HEK293 (cell line): Measurements from ENCODE around the gene VWA3A.

Experiments used
- CTCF ChIA-PET: fragments of 350-600 bp; formaldehyde crosslinking; extraction: SDS; loops from one replicate; lab custom pipeline; 2021; ENCODE audit warnings: antibody characterized with exemption; lab: Yijun Ruan, JAX
- POLR2A ChIA-PET: fragments of 300-600 bp; formaldehyde crosslinking; extraction: SDS; loops from one replicate; lab custom pipeline; 2020; ENCODE audit warnings: antibody characterized with exemption, inconsistent platforms; lab: Yijun Ruan, JAX
- H3K27ac ChIP-seq: fragments of 200-500 bp; sonication (Bioruptor generic); 2 replicates; pipeline ENCODE4 v1.5.1; 2014; ENCODE audit warnings: low read depth, low read length, control low read depth, inconsistent platforms; ENCODE audit errors: extremely low read depth
- H3K36me3 ChIP-seq, 2 experiments: fragments of 200-500 bp in 1 of 2; sonication (Bioruptor generic) in 1 of 2; 1 replicate in 1 of 2; 2 replicates in 1 of 2; pipeline ENCODE4 v1.5.1; 2014 to 2017; ENCODE audit warnings: inconsistent platforms in 2 of 2, low read length in 2 of 2; ENCODE audit not compliant: control insufficient read depth in 2 of 2, insufficient read depth in 1 of 2
- H3K4me1 ChIP-seq: fragments of 200-500 bp; sonication (Bioruptor generic); 2 replicates; pipeline ENCODE4 v1.5.1; 2014; ENCODE audit warnings: mild to moderate bottlenecking, low read length, inconsistent platforms; ENCODE audit not compliant: control insufficient read depth, insufficient read depth
- H3K4me3 ChIP-seq: 2 replicates; pipeline ENCODE4 v1.5.1; 2011; ENCODE audit warnings: low read depth, mild to moderate bottlenecking, control low read depth, low read length, moderate library complexity
- H3K9me3 ChIP-seq: fragments of 200-500 bp; sonication (Bioruptor generic); 2 replicates; pipeline ENCODE4 v1.5.1; 2014; ENCODE audit warnings: low read depth, low read length, inconsistent platforms; ENCODE audit not compliant: control insufficient read depth, insufficient read depth
- KLF7 ChIP-seq: fragments of 450-650 bp; formaldehyde crosslinking; IDR thresholded peaks from 2 replicates; pipeline ENCODE4 v1.5.1; 2016; ENCODE audit warnings: missing biosample characterization, missing genetic modification characterization, borderline replicate concordance
- MZF1 ChIP-seq: fragments of 450-650 bp; formaldehyde crosslinking; IDR thresholded peaks from 2 replicates; pipeline ENCODE4 v1.5.1; 2017; ENCODE audit warnings: missing biosample characterization, missing genetic modification characterization, borderline replicate concordance
- PATZ1 ChIP-seq: fragments of 450-650 bp; formaldehyde crosslinking; IDR thresholded peaks from 2 replicates; pipeline ENCODE4 v1.5.1; 2016; ENCODE audit warnings: missing biosample characterization, missing genetic modification characterization
- PRDM4 ChIP-seq: fragments of 450-650 bp; formaldehyde crosslinking; IDR thresholded peaks from 2 replicates; pipeline ENCODE4 v1.5.1; 2017; ENCODE audit warnings: missing biosample characterization, missing genetic modification characterization
- SALL2 ChIP-seq: fragments of 450-650 bp; formaldehyde crosslinking; IDR thresholded peaks from 2 replicates; pipeline ENCODE4 v1.5.0; 2017; ENCODE audit warnings: missing biosample characterization, mild to moderate bottlenecking, missing genetic modification characterization, borderline replicate concordance
- ZBTB10 ChIP-seq: fragments of 450-650 bp; formaldehyde crosslinking; IDR thresholded peaks from 2 replicates; pipeline ENCODE4 v1.5.1; 2016; ENCODE audit warnings: missing biosample characterization, missing genetic modification characterization
- ZNF133 ChIP-seq: fragments of 450-650 bp; formaldehyde crosslinking; IDR thresholded peaks from 2 replicates; pipeline ENCODE4 v1.5.1; 2016; ENCODE audit warnings: missing biosample characterization, missing genetic modification characterization
- ZNF174 ChIP-seq: fragments of 450-650 bp; formaldehyde crosslinking; IDR thresholded peaks from 2 replicates; pipeline ENCODE4 v1.5.0; 2017; ENCODE audit warnings: missing biosample characterization, mild to moderate bottlenecking, missing genetic modification characterization
- ZNF19 ChIP-seq: fragments of 450-650 bp; formaldehyde crosslinking; IDR thresholded peaks from 2 replicates; pipeline ENCODE4; 2016; ENCODE audit warnings: missing biosample characterization, missing genetic modification characterization, low read depth
- ZNF223 ChIP-seq: fragments of 450-650 bp; formaldehyde crosslinking; IDR thresholded peaks from 2 replicates; pipeline ENCODE4 v1.5.1; 2016; ENCODE audit warnings: missing biosample characterization, missing genetic modification characterization
- ZNF558 ChIP-seq: fragments of 450-650 bp; formaldehyde crosslinking; IDR thresholded peaks from 2 replicates; pipeline ENCODE4 v1.5.1; 2016; ENCODE audit warnings: missing biosample characterization, missing genetic modification characterization
- ZNF560 ChIP-seq: fragments of 450-650 bp; formaldehyde crosslinking; IDR thresholded peaks from 2 replicates; pipeline ENCODE4 v1.5.1; 2017; ENCODE audit warnings: missing biosample characterization, missing genetic modification characterization, borderline replicate concordance
- ZNF600 ChIP-seq: fragments of 450-650 bp; formaldehyde crosslinking; IDR thresholded peaks from 2 replicates; pipeline ENCODE4 v1.5.1; 2016; ENCODE audit warnings: missing biosample characterization, missing genetic modification characterization
- ZNF785 ChIP-seq: fragments of 450-650 bp; formaldehyde crosslinking; IDR thresholded peaks from 2 replicates; pipeline ENCODE4 v1.5.1; 2016; ENCODE audit warnings: missing biosample characterization, missing genetic modification characterization
- ZNF843 ChIP-seq: fragments of 450-650 bp; formaldehyde crosslinking; IDR thresholded peaks from 2 replicates; pipeline ENCODE4 v1.5.1; 2016; ENCODE audit warnings: missing biosample characterization, missing genetic modification characterization
- TF ChIP-seq, protein P1 (sequence below): fragments of 450-650 bp; formaldehyde crosslinking; IDR thresholded peaks from 2 replicates; pipeline ENCODE4 v1.5.1; 2016; ENCODE audit warnings: missing biosample characterization, missing genetic modification characterization, low read depth
- TF ChIP-seq, protein P2 (sequence below): fragments of 450-650 bp; formaldehyde crosslinking; IDR thresholded peaks from 2 replicates; pipeline ENCODE4 v1.5.1; 2016; ENCODE audit warnings: missing biosample characterization, missing genetic modification characterization
- TF ChIP-seq, protein P3 (sequence below): fragments of 450-650 bp; formaldehyde crosslinking; IDR thresholded peaks from 2 replicates; pipeline ENCODE4 v1.5.1; 2016; ENCODE audit warnings: missing biosample characterization, missing genetic modification characterization, borderline replicate concordance

Gene VWA3A

DNA sequence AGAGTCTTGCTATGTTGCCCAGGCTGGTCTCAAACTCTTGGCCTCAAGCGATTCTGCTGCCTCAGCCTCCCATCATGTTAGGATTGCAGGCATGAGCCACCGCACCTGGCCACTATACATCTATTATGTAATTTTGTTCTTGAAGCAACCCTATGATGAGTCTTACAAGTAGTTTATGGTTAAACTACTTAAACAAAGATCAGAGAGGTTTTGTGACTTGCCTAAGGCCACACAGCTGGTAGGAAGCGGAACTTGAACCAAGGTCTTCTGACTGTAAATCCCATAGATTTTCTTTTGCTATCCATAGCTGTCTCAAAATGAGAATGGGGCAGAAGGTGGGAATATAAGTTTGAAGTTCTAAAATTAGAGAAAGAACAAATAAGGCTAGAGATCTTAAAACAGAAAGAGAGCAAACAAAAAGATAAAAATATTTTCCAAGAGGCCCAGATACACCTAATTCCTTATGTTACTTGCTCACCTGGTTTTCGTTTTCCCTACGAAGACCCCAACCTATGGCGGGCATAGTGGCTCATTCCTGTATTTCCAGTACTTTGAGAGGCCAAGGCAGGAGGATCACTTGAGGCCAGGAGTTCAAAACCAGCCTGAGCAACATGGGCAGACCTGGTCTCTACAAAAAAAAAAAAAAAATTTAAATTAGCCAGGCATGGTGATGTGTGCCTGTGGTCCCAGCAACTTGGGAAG is 32.4 kb downstream of the VWA3A start (continued):
- TF ChIP-seq ZNF560 (no peak), PRDM4 (tag by site-specific recombination) (no peak), ZNF558 (no peak), ZNF174 (tag by site-specific recombination) (no peak), ZNF133 (no peak), SALL2 (no peak), ZBTB10 (no peak), KLF7 (tag by site-specific recombination) (no peak)
- TF ChIP-seq, protein P1, sequence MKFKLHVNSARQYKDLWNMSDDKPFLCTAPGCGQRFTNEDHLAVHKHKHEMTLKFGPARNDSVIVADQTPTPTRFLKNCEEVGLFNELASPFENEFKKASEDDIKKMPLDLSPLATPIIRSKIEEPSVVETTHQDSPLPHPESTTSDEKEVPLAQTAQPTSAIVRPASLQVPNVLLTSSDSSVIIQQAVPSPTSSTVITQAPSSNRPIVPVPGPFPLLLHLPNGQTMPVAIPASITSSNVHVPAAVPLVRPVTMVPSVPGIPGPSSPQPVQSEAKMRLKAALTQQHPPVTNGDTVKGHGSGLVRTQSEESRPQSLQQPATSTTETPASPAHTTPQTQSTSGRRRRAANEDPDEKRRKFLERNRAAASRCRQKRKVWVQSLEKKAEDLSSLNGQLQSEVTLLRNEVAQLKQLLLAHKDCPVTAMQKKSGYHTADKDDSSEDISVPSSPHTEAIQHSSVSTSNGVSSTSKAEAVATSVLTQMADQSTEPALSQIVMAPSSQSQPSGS (tag by site-specific recombination), result no peak
- TF ChIP-seq, all 188 proteins: peak for 0

DNA sequence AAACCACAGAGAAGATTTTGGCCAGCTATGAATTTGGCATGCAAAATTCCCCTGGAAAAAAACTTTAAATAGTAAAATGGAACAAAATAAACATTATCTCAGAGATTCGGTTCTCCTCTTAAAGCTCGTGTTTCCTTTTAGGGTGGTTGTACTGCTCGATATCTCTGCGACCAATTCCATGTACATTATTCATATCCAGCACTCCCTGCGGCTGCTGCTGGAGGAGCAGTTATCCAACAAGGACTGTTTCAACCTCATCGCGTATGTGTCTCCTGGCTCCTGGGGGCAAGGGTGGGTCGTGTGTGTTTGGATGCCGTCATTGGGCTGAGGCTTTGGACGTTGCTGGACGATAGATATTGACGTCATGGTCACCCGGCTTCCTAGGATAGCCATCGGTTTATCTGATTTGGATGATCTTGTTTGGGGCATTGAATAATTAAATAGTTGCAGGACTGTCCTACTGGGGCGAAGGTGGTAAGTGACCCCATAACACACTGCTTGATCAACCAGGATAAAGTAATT is 33.8 kb downstream of the VWA3A start:
- Histone ChIP-seq H3K4me3 (no peak overlapping the region), H3K27ac (no peak overlapping the region), H3K4me1 (no peaks in the 10 kb centered on the region), H3K9me3 (no peaks in the 10 kb centered on the region), H3K36me3 (no peaks in the 10 kb centered on the region)
- POLR2A ChIA-PET, result no interaction called here
- CTCF ChIA-PET, result interaction anchor here (0.7 to 1.6 kb wide), 2 partner anchors 27 to 87 kb away, joined by 4 read pairs; no protein-coding TSS in a partner anchor
- no peak for TF ChIP-seq ZNF19 (tag by site-specific recombination)
- TF ChIP-seq ZNF223, result no peak
- no peak for TF ChIP-seq ZNF785 (tag by site-specific recombination)
- TF ChIP-seq MZF1 (tag by site-specific recombination), result no peak
- TF ChIP-seq ZNF843, result no peak
- TF ChIP-seq, protein P2, sequence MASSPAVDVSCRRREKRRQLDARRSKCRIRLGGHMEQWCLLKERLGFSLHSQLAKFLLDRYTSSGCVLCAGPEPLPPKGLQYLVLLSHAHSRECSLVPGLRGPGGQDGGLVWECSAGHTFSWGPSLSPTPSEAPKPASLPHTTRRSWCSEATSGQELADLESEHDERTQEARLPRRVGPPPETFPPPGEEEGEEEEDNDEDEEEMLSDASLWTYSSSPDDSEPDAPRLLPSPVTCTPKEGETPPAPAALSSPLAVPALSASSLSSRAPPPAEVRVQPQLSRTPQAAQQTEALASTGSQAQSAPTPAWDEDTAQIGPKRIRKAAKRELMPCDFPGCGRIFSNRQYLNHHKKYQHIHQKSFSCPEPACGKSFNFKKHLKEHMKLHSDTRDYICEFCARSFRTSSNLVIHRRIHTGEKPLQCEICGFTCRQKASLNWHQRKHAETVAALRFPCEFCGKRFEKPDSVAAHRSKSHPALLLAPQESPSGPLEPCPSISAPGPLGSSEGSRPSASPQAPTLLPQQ (tag by site-specific recombination), result no peak
- no peak for TF ChIP-seq PATZ1 (tag by site-specific recombination)
- no peak for TF ChIP-seq ZBTB10
- TF ChIP-seq ZNF600 (tag by site-specific recombination), result no peak
- TF ChIP-seq, protein P3, sequence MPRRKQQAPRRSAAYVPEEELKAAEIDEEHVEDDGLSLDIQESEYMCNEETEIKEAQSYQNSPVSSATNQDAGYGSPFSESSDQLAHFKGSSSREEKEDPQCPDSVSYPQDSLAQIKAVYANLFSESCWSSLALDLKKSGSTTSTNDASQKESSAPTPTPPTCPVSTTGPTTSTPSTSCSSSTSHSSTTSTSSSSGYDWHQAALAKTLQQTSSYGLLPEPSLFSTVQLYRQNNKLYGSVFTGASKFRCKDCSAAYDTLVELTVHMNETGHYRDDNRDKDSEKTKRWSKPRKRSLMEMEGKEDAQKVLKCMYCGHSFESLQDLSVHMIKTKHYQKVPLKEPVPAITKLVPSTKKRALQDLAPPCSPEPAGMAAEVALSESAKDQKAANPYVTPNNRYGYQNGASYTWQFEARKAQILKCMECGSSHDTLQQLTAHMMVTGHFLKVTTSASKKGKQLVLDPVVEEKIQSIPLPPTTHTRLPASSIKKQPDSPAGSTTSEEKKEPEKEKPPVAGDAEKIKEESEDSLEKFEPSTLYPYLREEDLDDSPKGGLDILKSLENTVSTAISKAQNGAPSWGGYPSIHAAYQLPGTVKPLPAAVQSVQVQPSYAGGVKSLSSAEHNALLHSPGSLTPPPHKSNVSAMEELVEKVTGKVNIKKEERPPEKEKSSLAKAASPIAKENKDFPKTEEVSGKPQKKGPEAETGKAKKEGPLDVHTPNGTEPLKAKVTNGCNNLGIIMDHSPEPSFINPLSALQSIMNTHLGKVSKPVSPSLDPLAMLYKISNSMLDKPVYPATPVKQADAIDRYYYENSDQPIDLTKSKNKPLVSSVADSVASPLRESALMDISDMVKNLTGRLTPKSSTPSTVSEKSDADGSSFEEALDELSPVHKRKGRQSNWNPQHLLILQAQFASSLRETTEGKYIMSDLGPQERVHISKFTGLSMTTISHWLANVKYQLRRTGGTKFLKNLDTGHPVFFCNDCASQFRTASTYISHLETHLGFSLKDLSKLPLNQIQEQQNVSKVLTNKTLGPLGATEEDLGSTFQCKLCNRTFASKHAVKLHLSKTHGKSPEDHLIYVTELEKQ (tag by site-specific recombination), result no peak
